NAMALWA (cell line): ENCODE measurements around the gene OSBPL3.
A peak's percentile ranks its signal among the peaks of the same experiment; 100 is the strongest.
"Not testable (repeated sequence)": the region's sequence is repeated elsewhere in the genome, so short reads cannot be mapped to it uniquely, and the experiment has no call there.

Experiments
- DNase-seq: peaks from one replicate; pipeline ENCODE4 v3.0.0-alpha.2; 2015; ENCODE audit warnings: low spot score

The OSBPL3 gene

GRCh38 chr7:24794751-24795406 lies 185.1 kb downstream of the OSBPL3 start:
- not testable (repeated sequence) for DNase-seq

GRCh38 chr7:24793982-24794648 lies 185.9 kb downstream of the OSBPL3 start:
- DNase-seq, result peak; percentile 32

GRCh38 chr7:24788961-24789576 lies 190.9 kb downstream of the OSBPL3 start:
- DNase-seq, result no peak

- no peak for DNase-seq
These were observed 191.9 kb downstream of the OSBPL3 start for GRCh38 chr7:24788075-24788474.

- DNase-seq, result no peak
These were observed 193.0 kb downstream of the OSBPL3 start for GRCh38 chr7:24786941-24787340.

- no peak for DNase-seq
These were observed 193.7 kb downstream of the OSBPL3 start for GRCh38 chr7:24786306-24786705.

GRCh38 chr7:24784277-24784676 lies 195.7 kb downstream of the OSBPL3 start:
- DNase-seq, result no peak

- DNase-seq, result no peak
These were observed 196.3 kb downstream of the OSBPL3 start for GRCh38 chr7:24783698-24784097.

- no peak for DNase-seq
These were observed 198.9 kb downstream of the OSBPL3 start for GRCh38 chr7:24781106-24781505.

GRCh38 chr7:24779283-24779655 lies 200.7 kb downstream of the OSBPL3 start:
- DNase-seq, result no peak

GRCh38 chr7:24778543-24779282 lies 201.3 kb downstream of the OSBPL3 start:
- DNase-seq, result peak; percentile 22

- DNase-seq, result no peak
These were observed 202.2 kb downstream of the OSBPL3 start for GRCh38 chr7:24777806-24778205.

- no peak for DNase-seq
These were observed 206.3 kb downstream of the OSBPL3 start for GRCh38 chr7:24773646-24774045.

GRCh38 chr7:24769851-24770250 lies 210.1 kb downstream of the OSBPL3 start:
- no peak for DNase-seq

- no peak for DNase-seq
These were observed 210.8 kb downstream of the OSBPL3 start for GRCh38 chr7:24769014-24769830.

- no peak for DNase-seq
These were observed 212.0 kb downstream of the OSBPL3 start for GRCh38 chr7:24767878-24768569.

- DNase-seq, result peak; percentile 52
These were observed 214.8 kb downstream of the OSBPL3 start for GRCh38 chr7:24764972-24765744.

GRCh38 chr7:24764011-24764410 lies 216.0 kb downstream of the OSBPL3 start:
- DNase-seq, result no peak

- DNase-seq, result no peak
These were observed 216.6 kb downstream of the OSBPL3 start for GRCh38 chr7:24763303-24763901.

- no peak for DNase-seq
These were observed 217.2 kb downstream of the OSBPL3 start for GRCh38 chr7:24762771-24763170.
